HG03575 (cell line): Measurements from ENCODE around the gene TGFA.
"Not testable (repeated sequence)": the region's sequence is repeated elsewhere in the genome, so short reads cannot be mapped to it uniquely, and the experiment has no call there.

Experiments
- ATAC-seq: cut with Tn5 transposase; IDR thresholded peaks from one replicate; pipeline ENCODE4 v1.9.1; 2021; ENCODE audit not compliant: unreplicated experiment, insufficient number of reproducible peaks, low FRiP score; ENCODE audit errors: extremely low read depth

TGFA gene

GRCh38 chr2:70472221-70472890 lies 81.3 kb downstream of the TGFA start:
- no peak for ATAC-seq

- ATAC-seq = no peak
These were observed 82.5 kb downstream of the TGFA start for GRCh38 chr2:70471129-70471528.

- ATAC-seq = no peak
These were observed 83.7 kb downstream of the TGFA start for GRCh38 chr2:70469961-70470360.

GRCh38 chr2:70469435-70469834 lies 84.2 kb downstream of the TGFA start:
- no peak for ATAC-seq

- ATAC-seq = no peak
These were observed 84.7 kb downstream of the TGFA start for GRCh38 chr2:70468878-70469277.

- no peak for ATAC-seq
These were observed 85.5 kb downstream of the TGFA start for GRCh38 chr2:70467831-70468779.

- no peak for ATAC-seq
These were observed 86.4 kb downstream of the TGFA start for GRCh38 chr2:70467237-70467636.

GRCh38 chr2:70466647-70467046 lies 87.0 kb downstream of the TGFA start:
- ATAC-seq = not testable (repeated sequence)

GRCh38 chr2:70463997-70464396 lies 89.6 kb downstream of the TGFA start:
- ATAC-seq = no peak

- ATAC-seq = no peak
These were observed 90.0 kb downstream of the TGFA start for GRCh38 chr2:70463581-70463980.

GRCh38 chr2:70461981-70462876 lies 91.4 kb downstream of the TGFA start:
- no peak for ATAC-seq

- ATAC-seq = no peak
These were observed 92.2 kb downstream of the TGFA start for GRCh38 chr2:70461414-70461813.

GRCh38 chr2:70460333-70460732 lies 93.3 kb downstream of the TGFA start:
- no peak for ATAC-seq

GRCh38 chr2:70458661-70459060 lies 95.0 kb downstream of the TGFA start:
- no peak for ATAC-seq

GRCh38 chr2:70456585-70457495 lies 96.8 kb downstream of the TGFA start:
- no peak for ATAC-seq

- ATAC-seq = no peak
These were observed 98.6 kb downstream of the TGFA start for GRCh38 chr2:70454936-70455544.

- no peak for ATAC-seq
These were observed 102.9 kb downstream of the TGFA start for GRCh38 chr2:70450641-70451250.

- ATAC-seq = no peak
These were observed 105.6 kb downstream of the TGFA start for GRCh38 chr2:70448041-70448440.
